ENCODE data around the gene DLG5. TPM values are rescaled to one million over a fixed set of nuclear protein-coding genes. Genes with fewer than 3 reads are reported as not detected.
"Not testable (repeated sequence)": the region's sequence is repeated elsewhere in the genome, so short reads cannot be mapped to it uniquely, and the experiment has no call there.

Gene DLG5
- total RNA-seq, 1 donor from 2014 or later = 31.3 TPM

- no peak for DNase-seq (ENCODE audit: low spot score)
- intact Hi-C loops (cut with DNase I) = no loop called here
- no peak for ATAC-seq
These were observed 158.5 kb downstream of the DLG5 start for GRCh38 chr10:77768039-77768438.

GRCh38 chr10:77763453-77764430, 162.8 kb downstream of the DLG5 start:
- no peak for ATAC-seq
- intact Hi-C loops (cut with DNase I) = no loop called here
- DNase-seq (ENCODE audit: low spot score) = no peak

- intact Hi-C loops (cut with DNase I); DNase-seq (ENCODE audit: low spot score); ATAC-seq: not testable (repeated sequence)
These were observed 168.1 kb downstream of the DLG5 start for GRCh38 chr10:77758406-77758805.

GRCh38 chr10:77756319-77757232, 170.0 kb downstream of the DLG5 start:
- DNase-seq (ENCODE audit: low spot score) (no peak), ATAC-seq (no peak)
- intact Hi-C loops (cut with DNase I) = no loop called here

- ATAC-seq (peak; percentile 42), DNase-seq (ENCODE audit: low spot score) (no peak)
- intact Hi-C loops (cut with DNase I) = no loop called here
These were observed 180.4 kb downstream of the DLG5 start for GRCh38 chr10:77746047-77746707.

GRCh38 chr10:77744245-77744644, 182.3 kb downstream of the DLG5 start:
- DNase-seq (ENCODE audit: low spot score) = no peak
- intact Hi-C loops (cut with DNase I) = no loop called here
- no peak for ATAC-seq

GRCh38 chr10:77742172-77742571, 184.4 kb downstream of the DLG5 start:
- intact Hi-C loops (cut with DNase I) = no loop called here
- ATAC-seq (no peak), DNase-seq (ENCODE audit: low spot score) (no peak)

- ATAC-seq (no peak), DNase-seq (ENCODE audit: low spot score) (no peak)
- intact Hi-C loops (cut with DNase I) = no loop called here
These were observed 184.8 kb downstream of the DLG5 start for GRCh38 chr10:77741746-77742145.

Other genes starting within 250 kb of the DLG5 start
- 12.6 TPM for gene POLR3A, start 102.8 kb upstream of the DLG5 start, total RNA-seq
- 1,000 TPM for gene RPS24, start 107.1 kb upstream of the DLG5 start, total RNA-seq